CD14-positive monocyte (primary cell): ENCODE results near the gene TSPYL1. TPM values are rescaled to one million over a fixed set of nuclear protein-coding genes. Genes with fewer than 3 reads are reported as not detected.

Experiments
- DNase-seq, 3 donors: peaks; one replicate each; pipeline ENCODE4 v3.0.0-alpha.2; 2011 to 2022
- H2AFZ ChIP-seq: 2 replicates; pipeline ENCODE4 v1.6.0; 2012; ENCODE audit warnings: mild to moderate bottlenecking, low read depth, low read length, inconsistent platforms; ENCODE audit not compliant: insufficient read depth, poor library complexity, severe bottlenecking
- H3K27ac ChIP-seq, 2 donors: 1 replicate in 1 of 2; 2 replicates in 1 of 2; pipeline ENCODE4 v1.5.1; 2012 to 2013; ENCODE audit warnings: low read length in 2 of 2, control low read depth in 1 of 2, inconsistent platforms in 1 of 2, low read depth in 1 of 2, mild to moderate bottlenecking in 1 of 2
- H3K27me3 ChIP-seq, 2 donors: one replicate each; pipeline versions ENCODE4 v1.6.0 to v1.6.1; 2011 to 2013; ENCODE audit warnings: low read length in 2 of 2; ENCODE audit not compliant: control insufficient read depth in 2 of 2, insufficient read depth in 2 of 2
- H3K36me3 ChIP-seq, 2 donors: replicated peaks in 1 of 2; 1 replicate in 1 of 2; 2 replicates in 1 of 2; pipeline versions ENCODE4 v1.5.1 to v1.6.1; 2012 to 2013; ENCODE audit warnings: low read length in 2 of 2, control low read depth in 1 of 2, inconsistent platforms in 1 of 2, mild to moderate bottlenecking in 1 of 2; ENCODE audit not compliant: insufficient read depth in 2 of 2, control insufficient read depth in 1 of 2
- H3K4me1 ChIP-seq, 2 donors: 1 replicate in 1 of 2; 2 replicates in 1 of 2; pipeline versions ENCODE4 v1.5.1 to v1.6.1; 2012 to 2013; ENCODE audit warnings: low read length in 2 of 2, control low read depth in 1 of 2, inconsistent platforms in 1 of 2, mild to moderate bottlenecking in 1 of 2, moderate library complexity in 1 of 2; ENCODE audit not compliant: insufficient read depth in 2 of 2, control insufficient read depth in 1 of 2
- H3K4me2 ChIP-seq: replicated peaks from 2 replicates; pipeline ENCODE3; 2012; ENCODE audit warnings: low read length, moderate library complexity, mild to moderate bottlenecking; ENCODE audit not compliant: poor library complexity, severe bottlenecking; ENCODE audit errors: extremely low read depth
- H3K4me3 ChIP-seq, 3 experiments: fragments of 200-600 bp in 1 of 3; sonication (generic) in 1 of 3; replicated peaks in 1 of 3; 1 replicate in 2 of 3; 2 replicates in 1 of 3; pipeline ENCODE4 v1.5.1; 2011 to 2013; ENCODE audit warnings: low read length in 3 of 3, mild to moderate bottlenecking in 3 of 3, control low read depth in 2 of 3, low read depth in 2 of 3, inconsistent platforms in 1 of 3, moderate library complexity in 1 of 3
- H3K79me2 ChIP-seq: 2 replicates; pipeline ENCODE4 v1.6.0; 2012; ENCODE audit warnings: mild to moderate bottlenecking, control low read depth, inconsistent platforms, low read length, moderate library complexity; ENCODE audit not compliant: insufficient read depth
- H3K9ac ChIP-seq: 2 replicates; pipeline ENCODE4 v1.6.0; 2017; ENCODE audit warnings: low read length, mild to moderate bottlenecking; ENCODE audit not compliant: insufficient read depth, poor library complexity, severe bottlenecking
- H3K9me3 ChIP-seq, 2 donors: replicated peaks in 1 of 2; 1 replicate in 1 of 2; 2 replicates in 1 of 2; pipeline versions ENCODE4 v1.5.1 to v1.6.1; 2012 to 2013; ENCODE audit warnings: low read length in 2 of 2, control low read depth in 1 of 2; ENCODE audit not compliant: control insufficient read depth in 1 of 2, insufficient read depth in 1 of 2
- H4K20me1 ChIP-seq: 2 replicates; pipeline ENCODE4 v1.6.0; 2012; ENCODE audit warnings: mild to moderate bottlenecking, low read length, control low read depth, moderate library complexity; ENCODE audit not compliant: insufficient read depth
- H3K27ac Mint-ChIP-seq, 7 donors: one replicate each; pipeline ENCODE4 v1.8.0; 2020; ENCODE audit warnings: mild to moderate bottlenecking in 7 of 7, mixed read lengths in 7 of 7, moderate library complexity in 6 of 7, inconsistent platforms in 2 of 7
- H3K27me3 Mint-ChIP-seq, 3 donors: one replicate each; pipeline ENCODE4 v1.8.0; 2021 to 2022; ENCODE audit warnings: low read depth in 3 of 3, mild to moderate bottlenecking in 3 of 3, mixed read lengths in 3 of 3, moderate library complexity in 3 of 3, inconsistent platforms in 1 of 3
- H3K36me3 Mint-ChIP-seq, 2 donors: one replicate each; pipeline ENCODE4 v1.8.0; 2020; ENCODE audit warnings: mixed read lengths in 2 of 2, inconsistent platforms in 1 of 2, mild to moderate bottlenecking in 1 of 2
- H3K4me1 Mint-ChIP-seq: one replicate; pipeline ENCODE4 v1.8.0; 2020; ENCODE audit warnings: mild to moderate bottlenecking, mixed read lengths
- H3K4me3 Mint-ChIP-seq, 2 donors: one replicate each; pipeline ENCODE4 v1.8.0; 2020; ENCODE audit warnings: mild to moderate bottlenecking in 2 of 2, mixed read lengths in 2 of 2, moderate library complexity in 1 of 2
- H3K9me3 Mint-ChIP-seq, 7 donors: one replicate each; pipeline ENCODE4 v1.8.0; 2020 to 2022; ENCODE audit warnings: mixed read lengths in 7 of 7, mild to moderate bottlenecking in 6 of 7, moderate library complexity in 6 of 7, inconsistent platforms in 2 of 7
- WGBS: methylation state at CpG from one replicate; pipeline ENCODE4 v1.1.5; 2013; ENCODE audit warnings: missing lambda C conversion rate; ENCODE audit not compliant: insufficient coverage; 5-methylcytosine and 5-hydroxymethylcytosine counted together
- intact Hi-C, 2 donors: fragments of 100-400 bp; cut with micrococcal nuclease; formaldehyde crosslinking; loops; one replicate each; pipeline versions ENCODE4 v1.15.0 to v1.15.1; 2023
- polyA plus RNA-seq, 3 donors: library from polyadenylated mRNA; depleted of rRNA in 1 of 3; unstranded in 2 of 3; stranded (reverse) in 1 of 3; fragments of 300-500 nt in 2 of 3; fragments of >200 nt in 1 of 3; fragmentation: Illumina TruSeq in 2 of 3; gene quantifications; 1 replicate in 2 of 3; 2 replicates in 1 of 3; pipeline ENCODE4 v1.2.3, GENCODE V29; 2012 to 2021
- TF ChIP-seq, protein P1 (sequence below): fragments of 200-600 bp; IDR thresholded peaks from one replicate; pipeline ENCODE4 v1.8.0; 2022; ENCODE audit warnings: antibody characterized with exemption, mild to moderate bottlenecking

TSPYL1 gene
- polyA plus RNA-seq, 3 donors: 19.6 to 21.0 (median 20.0) TPM

DNA sequence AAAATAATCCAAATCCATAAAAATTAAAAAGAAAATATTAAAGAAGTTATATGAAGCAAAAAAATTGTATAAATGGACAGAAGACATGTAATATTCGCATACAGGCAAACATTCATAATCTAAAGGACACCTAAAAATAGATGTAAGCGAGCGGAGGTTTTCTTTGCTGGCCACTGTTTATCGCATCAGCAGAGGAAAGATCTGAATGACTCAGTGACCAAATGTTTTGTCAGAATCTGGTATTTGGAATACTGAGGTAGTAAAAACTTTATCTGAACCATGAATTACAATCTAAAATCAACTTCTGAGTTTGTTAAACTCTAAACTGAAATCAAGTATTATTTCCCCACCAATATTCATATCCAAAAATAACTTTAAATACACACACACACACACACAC, 33.6 kb downstream of the TSPYL1 start:
- intact Hi-C loops: no loop called here
- no peak overlapping the region for H3K9ac ChIP-seq

DNA sequence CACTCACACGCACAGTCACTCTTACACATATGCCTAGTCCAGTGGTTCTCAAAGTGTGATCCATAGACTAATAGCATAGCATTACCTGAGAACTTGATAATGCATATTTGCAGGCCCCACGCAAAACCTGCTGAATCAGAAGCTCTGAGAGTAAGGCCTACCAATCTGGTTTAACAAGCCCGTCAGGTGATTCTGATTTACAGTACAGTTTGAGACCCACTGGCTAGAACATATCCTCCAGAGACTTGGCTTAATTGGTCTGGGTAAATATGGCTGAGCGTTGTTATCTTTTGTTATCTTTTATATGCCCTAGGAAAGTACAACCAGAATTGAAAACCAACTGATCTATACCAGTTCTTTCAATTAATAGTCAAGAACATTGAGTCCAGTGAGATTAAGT, 35.4 kb downstream of the TSPYL1 start:
- Histone ChIP-seq H3K36me3 (peaks cover 7 to 18% of the 10 kb centered on the region in 2 donors), H3K27ac (no peak overlapping the region), H4K20me1 (no peaks in the 10 kb centered on the region), H3K79me2 (no peaks in the 10 kb centered on the region), H2AFZ (no peak overlapping the region), H3K9me3 (no peaks in the 10 kb centered on the region), H3K27me3 (no peaks in the 10 kb centered on the region), H3K4me1 (no peaks in the 10 kb centered on the region), H3K9ac (no peak overlapping the region), H3K4me2 (no peak overlapping the region), H3K4me3 (no peak overlapping the region)
- H3K27ac Mint-ChIP-seq: no peak overlapping the region
- H3K4me3 Mint-ChIP-seq: no peak overlapping the region
- H3K27me3 Mint-ChIP-seq: no peaks in the 10 kb centered on the region
- TF ChIP-seq, protein P1, sequence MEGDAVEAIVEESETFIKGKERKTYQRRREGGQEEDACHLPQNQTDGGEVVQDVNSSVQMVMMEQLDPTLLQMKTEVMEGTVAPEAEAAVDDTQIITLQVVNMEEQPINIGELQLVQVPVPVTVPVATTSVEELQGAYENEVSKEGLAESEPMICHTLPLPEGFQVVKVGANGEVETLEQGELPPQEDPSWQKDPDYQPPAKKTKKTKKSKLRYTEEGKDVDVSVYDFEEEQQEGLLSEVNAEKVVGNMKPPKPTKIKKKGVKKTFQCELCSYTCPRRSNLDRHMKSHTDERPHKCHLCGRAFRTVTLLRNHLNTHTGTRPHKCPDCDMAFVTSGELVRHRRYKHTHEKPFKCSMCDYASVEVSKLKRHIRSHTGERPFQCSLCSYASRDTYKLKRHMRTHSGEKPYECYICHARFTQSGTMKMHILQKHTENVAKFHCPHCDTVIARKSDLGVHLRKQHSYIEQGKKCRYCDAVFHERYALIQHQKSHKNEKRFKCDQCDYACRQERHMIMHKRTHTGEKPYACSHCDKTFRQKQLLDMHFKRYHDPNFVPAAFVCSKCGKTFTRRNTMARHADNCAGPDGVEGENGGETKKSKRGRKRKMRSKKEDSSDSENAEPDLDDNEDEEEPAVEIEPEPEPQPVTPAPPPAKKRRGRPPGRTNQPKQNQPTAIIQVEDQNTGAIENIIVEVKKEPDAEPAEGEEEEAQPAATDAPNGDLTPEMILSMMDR: no peak
- 100% methylated on average over 2 of the region's 4 CpGs for WGBS
- peaks cover 16 to 17% of the 10 kb centered on the region in 2 donors for H3K36me3 Mint-ChIP-seq
- peaks cover 0 to 1% (median 0%) of the 10 kb centered on the region in 7 donors for H3K9me3 Mint-ChIP-seq
- no peaks in the 10 kb centered on the region for H3K4me1 Mint-ChIP-seq
- intact Hi-C loops: no loop called here
- DNase-seq: no peak

More for the DNA sequence above, 33.6 kb downstream of the TSPYL1 start:
- no peak overlapping the region for H3K4me3 Mint-ChIP-seq
- no peaks in the 10 kb centered on the region for H3K79me2 ChIP-seq
- TF ChIP-seq, protein P1: no peak
- H3K27me3 Mint-ChIP-seq: no peaks in the 10 kb centered on the region
- no peaks in the 10 kb centered on the region for H3K9me3 ChIP-seq
- H3K36me3 Mint-ChIP-seq: peaks cover 5 to 12% of the 10 kb centered on the region in 2 donors
- peaks cover 9% of the 10 kb centered on the region for H3K4me1 Mint-ChIP-seq
- no peaks in the 10 kb centered on the region for H3K4me1 ChIP-seq
- DNase-seq: no peak
- H3K4me3 ChIP-seq: no peak overlapping the region
- H3K27ac Mint-ChIP-seq: no peak overlapping the region
- peaks cover 0 to 13% of the 10 kb centered on the region in 2 donors for H3K36me3 ChIP-seq
- H3K4me2 ChIP-seq: no peak overlapping the region
- H3K27me3 ChIP-seq: no peaks in the 10 kb centered on the region
- H2AFZ ChIP-seq: no peak overlapping the region
- no peaks in the 10 kb centered on the region for H4K20me1 ChIP-seq
- WGBS: no CpG with 5 or more reads among the region's 4 CpGs
- H3K27ac ChIP-seq: no peak overlapping the region
- H3K9me3 Mint-ChIP-seq: peaks cover 0 to 1% (median 0%) of the 10 kb centered on the region in 7 donors
